Testis (tissue), 3 donors: ENCODE measurements around the gene AGAP1. TPM values are rescaled to one million over a fixed set of nuclear protein-coding genes. Genes with fewer than 3 reads are reported as not detected.

Experiments
- DNase-seq: peaks from one replicate; pipeline ENCODE4 v3.0.0-alpha.2; 2019
- H3K27ac ChIP-seq, 2 donors: fragments of 200-600 bp; sonication (generic); one replicate each; pipeline ENCODE4 v1.5.1; 2019
- H3K27me3 ChIP-seq: fragments of 200-600 bp; sonication (generic); one replicate; pipeline ENCODE4 v1.5.1; 2019
- H3K36me3 ChIP-seq: fragments of 200-600 bp; sonication (generic); one replicate; pipeline ENCODE4 v1.5.1; 2017; ENCODE audit warnings: low read depth; ENCODE audit errors: missing control alignments
- H3K4me1 ChIP-seq: fragments of 200-600 bp; sonication (generic); one replicate; pipeline ENCODE4 v1.5.1; 2019
- H3K4me3 ChIP-seq, 2 donors: fragments of 200-600 bp; sonication (generic); one replicate each; pipeline ENCODE4 v1.5.1; 2017 to 2019
- H3K9me3 ChIP-seq: fragments of 200-600 bp; sonication (generic); one replicate; pipeline ENCODE4 v1.5.1; 2017
- CTCF ChIP-seq, 3 experiments: fragments of 450-650 bp in 2 of 3; fragments of 200-600 bp in 1 of 3; sonication (generic) in 1 of 3; IDR thresholded peaks; one replicate each; pipeline ENCODE4 v1.5.1; 2016 to 2019; ENCODE audit warnings: antibody characterized with exemption in 3 of 3, mild to moderate bottlenecking in 2 of 3, moderate library complexity in 1 of 3
- POLR2A ChIP-seq: fragments of 450-650 bp; IDR thresholded peaks from one replicate; pipeline ENCODE4 v1.6.1; 2017; ENCODE audit warnings: antibody characterized with exemption, mild to moderate bottlenecking, moderate library complexity
- WGBS, 2 donors: methylation state at CpG; one replicate each; pipeline ENCODE4 v1.1.5; 2018; 5-methylcytosine and 5-hydroxymethylcytosine counted together
- intact Hi-C: fragments of 100-400 bp; cut with DNase I; formaldehyde crosslinking; loops from one replicate; pipeline ENCODE4 v1.15.1; 2023; ENCODE audit warnings: low total_unique reads
- polyA plus RNA-seq: library from polyadenylated mRNA; stranded (reverse); fragments of 350-450 nt; fragmentation: Illumina TruSeq; extraction: RNeasy Lipid Tissue Mini Kit (QIAGEN cat#74804); gene quantifications from one replicate; pipeline ENCODE4 v1.2.3, GENCODE V29; 2014; ENCODE audit warnings: low read depth, low replicate concordance; ENCODE audit not compliant: insufficient read depth
- total RNA-seq, 2 donors: library from RNA; depleted of rRNA; stranded (reverse); fragments of >200 nt; gene quantifications; one replicate each; pipeline ENCODE4 v1.2.3, GENCODE V29; 2016

AGAP1 gene
- total and polyA plus RNA-seq, 3 donors from 2014 or later, result 21.4 to 45.5 (median 40.7) TPM

GRCh38 chr2:236047176-236047575 is 553.3 kb downstream of the AGAP1 start:
- H3K27ac ChIP-seq, result no peak overlapping the region
- DNase-seq, result no peak
- WGBS, 2 donors, result 89 to 92% methylated on average over 10 of the region's 10 CpGs
- H3K4me3 ChIP-seq, result no peak overlapping the region
- H3K36me3 ChIP-seq, result no peaks in the 10 kb centered on the region
- H3K9me3 ChIP-seq, result no peaks in the 10 kb centered on the region
- TF ChIP-seq CTCF (IDR thresholded peaks at IDR 0.05) (no peak), POLR2A (no peak)
- no peaks in the 10 kb centered on the region for H3K4me1 ChIP-seq
- H3K27me3 ChIP-seq, result no peaks in the 10 kb centered on the region
- intact Hi-C loops, result no loop called here

GRCh38 chr2:236047886-236048540 is 554.2 kb downstream of the AGAP1 start:
- H3K27me3 ChIP-seq, result no peaks in the 10 kb centered on the region
- DNase-seq, result no peak
- no peak overlapping the region for H3K4me3 ChIP-seq
- H3K27ac ChIP-seq, result no peak overlapping the region
- no peaks in the 10 kb centered on the region for H3K9me3 ChIP-seq
- no peak for TF ChIP-seq CTCF (IDR thresholded peaks at IDR 0.05)
- TF ChIP-seq POLR2A, result no peak
- 94 to 96% methylated on average over 10 of the region's 10 CpGs for WGBS, 2 donors
- intact Hi-C loops, result no loop called here
- no peaks in the 10 kb centered on the region for H3K4me1 ChIP-seq
- no peaks in the 10 kb centered on the region for H3K36me3 ChIP-seq

- no peak for DNase-seq
- TF ChIP-seq POLR2A, result no peak
- no peak for TF ChIP-seq CTCF (IDR thresholded peaks at IDR 0.05)
- H3K27me3 ChIP-seq, result no peaks in the 10 kb centered on the region
- intact Hi-C loops, result no loop called here
- H3K36me3 ChIP-seq, result no peaks in the 10 kb centered on the region
- no peak overlapping the region for H3K4me3 ChIP-seq
- no peaks in the 10 kb centered on the region for H3K9me3 ChIP-seq
- 95 to 97% methylated on average over 8 of the region's 8 CpGs for WGBS, 2 donors
- H3K27ac ChIP-seq, result no peak overlapping the region
- H3K4me1 ChIP-seq, result no peaks in the 10 kb centered on the region
Measured at GRCh38 chr2:236049981-236050380, 556.1 kb downstream of the AGAP1 start.

GRCh38 chr2:236051351-236051750 is 557.5 kb downstream of the AGAP1 start:
- WGBS, 2 donors, result 81 to 86% methylated on average over 10 of the region's 10 CpGs
- no peak for DNase-seq
- TF ChIP-seq CTCF (IDR thresholded peaks at IDR 0.05) (no peak), POLR2A (no peak)
- H3K36me3 ChIP-seq, result no peaks in the 10 kb centered on the region
- no peak overlapping the region for H3K27ac ChIP-seq
- H3K4me3 ChIP-seq, result no peak overlapping the region
- no peaks in the 10 kb centered on the region for H3K4me1 ChIP-seq
- intact Hi-C loops, result no loop called here
- no peaks in the 10 kb centered on the region for H3K27me3 ChIP-seq
- H3K9me3 ChIP-seq, result no peaks in the 10 kb centered on the region

- Histone ChIP-seq H3K9me3 (no peaks in the 10 kb centered on the region), H3K4me3 (no peak overlapping the region), H3K27me3 (no peaks in the 10 kb centered on the region), H3K4me1 (no peaks in the 10 kb centered on the region), H3K36me3 (no peaks in the 10 kb centered on the region), H3K27ac (no peak overlapping the region)
- intact Hi-C loops, result no loop called here
- no peak for DNase-seq
- WGBS, 2 donors, result 85 to 91% methylated on average over 11 of the region's 11 CpGs
- no peak for TF ChIP-seq POLR2A
- TF ChIP-seq CTCF (IDR thresholded peaks at IDR 0.05), result no peak
Measured at GRCh38 chr2:236051806-236052205, 558.0 kb downstream of the AGAP1 start.
